ENCODE results near the gene ZNF462.

The ZNF462 gene

GRCh38 chr9:106953174-106953573 is 90.2 kb downstream of the ZNF462 start:
- in situ Hi-C loops (cut with HindIII; ENCODE audit: low sequenced_read_pairs), result no loop called here
- no peak overlapping the region for H3K4me3 ChIP-seq (ENCODE audit: low read depth, low read length)
- TF ChIP-seq CTCF (IDR thresholded peaks at IDR 0.05; ENCODE audit: low read depth, low read length), result no peak
- peak; percentile 56 for DNase-seq (ENCODE audit: low read depth, low spot score)

- no peak for DNase-seq (ENCODE audit: low read depth, low spot score)
- in situ Hi-C loops (cut with HindIII; ENCODE audit: low sequenced_read_pairs), result no loop called here
- TF ChIP-seq CTCF (IDR thresholded peaks at IDR 0.05; ENCODE audit: low read depth, low read length), result no peak
- H3K4me3 ChIP-seq (ENCODE audit: low read depth, low read length), result no peak overlapping the region
Measured at GRCh38 chr9:106954558-106954957, 91.6 kb downstream of the ZNF462 start.

- in situ Hi-C loops (cut with HindIII; ENCODE audit: low sequenced_read_pairs), result no loop called here
- TF ChIP-seq CTCF (IDR thresholded peaks at IDR 0.05; ENCODE audit: low read depth, low read length), result no peak
- DNase-seq (ENCODE audit: low read depth, low spot score), result no peak
- no peak overlapping the region for H3K4me3 ChIP-seq (ENCODE audit: low read depth, low read length)
Measured at GRCh38 chr9:106954974-106955850, 92.2 kb downstream of the ZNF462 start.

GRCh38 chr9:106956971-106957370 is 94.0 kb downstream of the ZNF462 start:
- peak; percentile 71 for DNase-seq (ENCODE audit: low read depth, low spot score)
- TF ChIP-seq CTCF (IDR thresholded peaks at IDR 0.05; ENCODE audit: low read depth, low read length), result no peak
- in situ Hi-C loops (cut with HindIII; ENCODE audit: low sequenced_read_pairs), result no loop called here

GRCh38 chr9:106958955-106959657 is 96.1 kb downstream of the ZNF462 start:
- TF ChIP-seq CTCF (IDR thresholded peaks at IDR 0.05; ENCODE audit: low read depth, low read length), result no peak
- DNase-seq (ENCODE audit: low read depth, low spot score), result peak; percentile 62
- no peak overlapping the region for H3K4me3 ChIP-seq (ENCODE audit: low read depth, low read length)
- in situ Hi-C loops (cut with HindIII; ENCODE audit: low sequenced_read_pairs), result no loop called here

More at GRCh38 chr9:106956971-106957370, 94.0 kb downstream of the ZNF462 start:
- no peak overlapping the region for H3K4me3 ChIP-seq (ENCODE audit: low read depth, low read length)

GRCh38 chr9:106960258-106960657 is 97.3 kb downstream of the ZNF462 start:
- in situ Hi-C loops (cut with HindIII; ENCODE audit: low sequenced_read_pairs), result no loop called here
- no peak for TF ChIP-seq CTCF (IDR thresholded peaks at IDR 0.05; ENCODE audit: low read depth, low read length)
- H3K4me3 ChIP-seq (ENCODE audit: low read depth, low read length), result no peak overlapping the region
- no peak for DNase-seq (ENCODE audit: low read depth, low spot score)

Data from astrocyte of the spinal cord (primary cell).